GM15510 (cell line): ENCODE data around the gene AXIN2.

Experiments used
- POLR2A ChIP-seq: IDR thresholded peaks from 3 replicates; pipeline ENCODE4 v1.6.1; 2011; ENCODE audit warnings: borderline replicate concordance; ENCODE audit not compliant: insufficient read length; ENCODE audit errors: extremely low read depth

AXIN2 gene

GRCh38 chr17:65511316-65511715 is 50.1 kb downstream of the AXIN2 start:
- TF ChIP-seq POLR2A: no peak

DNA sequence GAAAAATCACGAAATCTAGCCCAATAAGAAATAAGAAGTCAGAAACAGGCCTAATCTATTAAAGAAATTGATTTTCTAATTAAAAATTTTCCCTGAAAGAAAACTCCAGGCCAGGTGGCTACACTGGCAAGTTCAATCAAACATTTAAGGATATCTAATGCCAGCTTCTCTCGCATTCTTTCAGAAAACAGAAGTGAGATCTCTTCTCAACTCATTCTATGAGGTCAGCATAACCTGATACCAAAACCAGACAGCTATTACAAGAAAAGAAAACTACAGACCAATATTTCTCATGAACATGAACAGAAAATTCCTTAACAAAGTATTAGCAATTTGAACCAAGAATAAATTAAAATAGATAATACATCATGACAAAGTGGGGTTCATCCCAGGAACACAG is 52.4 kb downstream of the AXIN2 start:
- TF ChIP-seq POLR2A: no peak

DNA sequence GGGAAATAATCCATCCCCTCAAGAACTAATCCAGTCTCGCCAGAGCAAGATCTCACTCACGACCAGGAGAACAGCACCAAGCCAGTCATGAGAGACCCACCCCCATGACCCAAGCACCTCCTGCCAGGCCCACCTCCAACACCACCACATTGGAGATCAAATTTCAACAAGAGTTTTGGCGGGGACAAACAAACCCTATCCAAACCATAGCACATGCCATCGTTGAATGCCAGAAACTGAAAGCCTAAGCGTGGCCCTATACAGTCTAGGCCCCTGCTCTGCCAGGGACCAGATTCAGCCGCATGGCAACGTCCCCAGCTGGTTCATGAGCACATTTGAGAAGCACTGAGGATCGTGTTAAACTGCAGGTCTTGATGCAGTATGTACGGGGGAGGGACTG is 57.3 kb downstream of the AXIN2 start:
- TF ChIP-seq POLR2A: no peak

GRCh38 chr17:65503557-65503956 is 57.9 kb downstream of the AXIN2 start:
- no peak for TF ChIP-seq POLR2A

GRCh38 chr17:65498816-65499215 is 62.6 kb downstream of the AXIN2 start:
- TF ChIP-seq POLR2A: no peak

DNA sequence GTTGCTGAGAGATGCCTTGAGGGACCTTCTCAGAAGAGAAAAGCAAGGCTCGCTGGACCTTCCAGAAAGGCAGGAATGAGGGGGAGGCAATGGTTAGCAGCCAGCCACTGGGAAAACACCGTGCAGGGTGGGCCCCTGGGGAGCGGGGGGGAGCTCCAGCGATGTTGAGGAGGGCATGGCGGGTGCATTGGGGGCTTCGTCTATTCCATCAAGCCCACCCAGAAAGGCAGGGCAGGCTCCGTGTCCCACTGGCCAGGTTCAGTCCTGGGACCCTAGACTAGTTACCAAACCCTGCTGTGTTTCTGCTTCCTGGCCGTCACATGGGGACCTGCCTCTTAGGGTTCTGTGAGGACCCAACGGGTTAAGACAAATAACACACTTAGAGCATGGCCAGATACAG is 64.6 kb downstream of the AXIN2 start:
- TF ChIP-seq POLR2A: no peak

- TF ChIP-seq POLR2A: no peak
These were observed 66.1 kb downstream of the AXIN2 start for GRCh38 chr17:65495122-65496055.

DNA sequence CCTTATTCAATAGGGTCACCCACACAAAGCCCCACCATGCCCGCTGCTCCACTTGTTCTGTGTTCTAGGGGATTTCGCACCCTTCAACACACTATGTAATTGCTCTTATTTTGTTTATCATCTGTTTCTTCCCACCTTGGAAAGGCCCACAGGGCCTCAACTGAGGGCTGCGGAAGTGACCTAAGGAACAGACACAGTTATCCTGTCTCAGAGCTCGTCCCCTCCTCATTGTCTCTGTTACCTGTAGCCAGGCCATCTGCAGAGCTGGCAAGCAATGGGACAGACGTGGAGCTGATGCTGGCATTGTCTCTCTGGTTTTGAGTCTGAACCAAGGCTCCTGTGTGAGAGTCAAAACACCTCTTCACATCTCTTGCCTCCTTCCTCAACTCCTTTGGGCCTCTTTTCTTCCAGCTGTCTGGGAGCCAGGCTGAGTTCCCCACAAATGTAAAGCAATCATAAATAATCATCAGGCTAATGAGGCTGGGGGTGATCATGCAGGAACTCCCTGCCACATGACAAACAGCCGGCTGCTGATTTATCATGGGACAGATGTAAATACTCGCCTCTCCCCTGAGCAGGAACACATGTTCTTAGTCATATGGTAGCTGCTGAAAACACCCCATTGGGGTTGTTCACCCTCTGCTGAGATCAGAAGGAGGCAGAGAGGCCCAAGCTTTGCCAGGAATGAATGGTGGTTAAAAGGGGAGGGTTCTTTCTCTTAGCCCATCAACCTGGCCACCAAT is 71.9 kb downstream of the AXIN2 start:
- TF ChIP-seq POLR2A: no peak

DNA sequence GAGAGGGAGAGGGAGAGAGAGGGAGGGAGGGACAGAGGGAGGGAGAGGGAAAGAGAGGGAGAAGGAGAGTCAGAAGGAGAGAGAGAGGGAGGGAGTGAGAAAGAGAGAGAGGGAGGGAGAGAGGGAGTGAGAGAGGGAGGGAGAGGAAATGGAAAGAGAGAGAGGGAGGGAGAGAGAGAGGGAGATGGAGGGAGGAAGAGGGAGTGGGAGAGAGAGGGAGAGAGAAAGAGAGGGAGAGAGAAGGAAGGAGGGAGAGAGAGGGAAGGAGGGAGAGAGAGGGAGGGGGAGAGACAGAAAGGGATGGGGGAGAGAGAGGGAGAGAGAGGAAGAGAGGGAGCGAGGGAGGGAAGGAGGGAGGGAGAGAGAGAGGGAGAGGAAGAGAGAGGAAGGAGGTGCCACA is 72.8 kb downstream of the AXIN2 start:
- TF ChIP-seq POLR2A: no peak

GRCh38 chr17:65487990-65488389 is 73.5 kb downstream of the AXIN2 start:
- TF ChIP-seq POLR2A: no peak

GRCh38 chr17:65487161-65487560 is 74.3 kb downstream of the AXIN2 start:
- no peak for TF ChIP-seq POLR2A

- no peak for TF ChIP-seq POLR2A
These were observed 75.8 kb downstream of the AXIN2 start for GRCh38 chr17:65485388-65486299.

DNA sequence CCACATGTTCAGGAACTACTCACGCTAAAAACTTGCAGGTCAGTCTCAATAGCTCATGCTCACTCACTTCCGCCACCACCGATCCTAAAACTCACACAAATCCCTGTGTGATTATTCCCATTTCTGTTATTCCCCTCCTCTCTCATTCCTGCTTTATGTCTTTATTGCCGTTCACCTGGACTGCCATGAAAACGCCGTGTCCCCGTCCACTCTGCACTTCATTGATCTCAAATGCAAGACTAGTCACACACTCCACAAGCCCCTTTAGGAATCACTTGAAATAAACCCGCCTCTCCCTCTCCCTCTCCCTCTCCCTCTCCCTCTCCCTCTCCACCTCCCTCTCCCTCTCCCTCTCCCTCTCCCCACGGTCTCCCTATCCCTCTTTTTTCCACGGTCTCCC is 78.0 kb downstream of the AXIN2 start:
- no peak for TF ChIP-seq POLR2A

- TF ChIP-seq POLR2A: no peak
These were observed 79.2 kb downstream of the AXIN2 start for GRCh38 chr17:65482201-65482600.

- no peak for TF ChIP-seq POLR2A
These were observed 82.2 kb downstream of the AXIN2 start for GRCh38 chr17:65479282-65479681.
